Mucosa of descending colon (tissue), 3 donors: Measurements from ENCODE around the gene PMPCA. TPM values are rescaled to one million over a fixed set of nuclear protein-coding genes. Genes with fewer than 3 reads are reported as not detected.

Experiments
- ATAC-seq: fragments of 200-7000 bp; cut with Tn5 transposase; one replicate; pipeline ENCODE4 v1.9.1; 2020; ENCODE audit warnings: mild to moderate bottlenecking, moderate library complexity
- DNase-seq, 3 donors: peaks; one replicate each; pipeline ENCODE4 v3.0.0-alpha.2; 2020
- H3K36me3 ChIP-seq: fragments of 200-600 bp; one replicate; pipeline ENCODE4 v1.8.0; 2021; ENCODE audit warnings: low read depth, mild to moderate bottlenecking
- H3K4me1 ChIP-seq: fragments of 200-600 bp; one replicate; pipeline ENCODE4 v1.8.0; 2021; ENCODE audit warnings: low read depth, mild to moderate bottlenecking
- H3K4me3 ChIP-seq: fragments of 200-600 bp; one replicate; pipeline ENCODE4 v1.8.0; 2021; ENCODE audit warnings: mild to moderate bottlenecking
- H3K9me3 ChIP-seq: fragments of 200-600 bp; one replicate; pipeline ENCODE4 v1.8.0; 2021; ENCODE audit warnings: mild to moderate bottlenecking
- intact Hi-C, 2 donors: fragments of 100-400 bp; cut with DNase I in 1 of 2; cut with micrococcal nuclease in 1 of 2; formaldehyde crosslinking; loops; one replicate each; pipeline versions ENCODE4 v1.11.0 to v1.11.1; 2022; cut with DNase I, micrococcal nuclease
- total RNA-seq, 3 donors: library from RNA; stranded (reverse); fragmentation: NEBNext Ultra II Directional in 2 of 3; extraction: Animal tissue kit (Norgen Biotek cat#: 25700) in 2 of 3; gene quantifications; one replicate each; pipeline versions ENCODE4 v1.2.1 to v1.2.4, GENCODE V29; 2021 to 2023
- TF ChIP-seq, protein P1 (sequence below): fragments of 200-600 bp; IDR thresholded peaks from one replicate; pipeline ENCODE4 v1.8.0; 2022; ENCODE audit warnings: antibody characterized with exemption, mild to moderate bottlenecking
- donor health status: DM: no; HTN: no; CAD: no; lungs with moderate emphysema.
- donor health status: DM: no; HTN: no; CAD: no.
- donor health status: DM: no; HTN: yes; CAD: no.

PMPCA gene
- total RNA-seq, 3 donors from 2014 or later, result 42.1 to 50.7 (median 45.1) TPM

DNA sequence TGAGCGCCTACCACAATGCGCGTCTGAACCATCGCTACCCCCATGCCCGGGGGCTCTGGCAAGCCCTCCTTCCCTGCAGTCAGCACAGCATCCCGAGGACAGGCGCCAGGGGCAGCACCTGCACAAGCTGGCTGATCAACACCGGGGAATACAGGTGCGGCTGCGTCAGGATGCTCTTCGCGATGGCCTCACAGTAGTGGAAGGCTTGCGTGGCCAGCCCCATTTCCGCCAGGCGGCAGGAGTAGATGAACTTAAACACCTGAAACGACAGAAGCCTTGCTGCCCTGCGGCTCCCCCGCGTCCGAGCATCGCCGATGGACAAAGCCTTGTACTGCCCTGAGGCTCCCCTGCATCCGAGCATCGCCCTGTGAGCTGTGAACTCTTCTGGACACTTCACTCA, 46.9 kb downstream of the PMPCA start:
- DNase-seq (no peak), ATAC-seq (no peak)
- TF ChIP-seq, protein P1, sequence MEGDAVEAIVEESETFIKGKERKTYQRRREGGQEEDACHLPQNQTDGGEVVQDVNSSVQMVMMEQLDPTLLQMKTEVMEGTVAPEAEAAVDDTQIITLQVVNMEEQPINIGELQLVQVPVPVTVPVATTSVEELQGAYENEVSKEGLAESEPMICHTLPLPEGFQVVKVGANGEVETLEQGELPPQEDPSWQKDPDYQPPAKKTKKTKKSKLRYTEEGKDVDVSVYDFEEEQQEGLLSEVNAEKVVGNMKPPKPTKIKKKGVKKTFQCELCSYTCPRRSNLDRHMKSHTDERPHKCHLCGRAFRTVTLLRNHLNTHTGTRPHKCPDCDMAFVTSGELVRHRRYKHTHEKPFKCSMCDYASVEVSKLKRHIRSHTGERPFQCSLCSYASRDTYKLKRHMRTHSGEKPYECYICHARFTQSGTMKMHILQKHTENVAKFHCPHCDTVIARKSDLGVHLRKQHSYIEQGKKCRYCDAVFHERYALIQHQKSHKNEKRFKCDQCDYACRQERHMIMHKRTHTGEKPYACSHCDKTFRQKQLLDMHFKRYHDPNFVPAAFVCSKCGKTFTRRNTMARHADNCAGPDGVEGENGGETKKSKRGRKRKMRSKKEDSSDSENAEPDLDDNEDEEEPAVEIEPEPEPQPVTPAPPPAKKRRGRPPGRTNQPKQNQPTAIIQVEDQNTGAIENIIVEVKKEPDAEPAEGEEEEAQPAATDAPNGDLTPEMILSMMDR, result no peak
- Histone ChIP-seq H3K4me1 (no peaks in the 10 kb centered on the region), H3K36me3 (peaks cover 20% of the 10 kb centered on the region), H3K9me3 (no peaks in the 10 kb centered on the region), H3K4me3 (no peak overlapping the region)
- intact Hi-C loops, result no loop called here

DNA sequence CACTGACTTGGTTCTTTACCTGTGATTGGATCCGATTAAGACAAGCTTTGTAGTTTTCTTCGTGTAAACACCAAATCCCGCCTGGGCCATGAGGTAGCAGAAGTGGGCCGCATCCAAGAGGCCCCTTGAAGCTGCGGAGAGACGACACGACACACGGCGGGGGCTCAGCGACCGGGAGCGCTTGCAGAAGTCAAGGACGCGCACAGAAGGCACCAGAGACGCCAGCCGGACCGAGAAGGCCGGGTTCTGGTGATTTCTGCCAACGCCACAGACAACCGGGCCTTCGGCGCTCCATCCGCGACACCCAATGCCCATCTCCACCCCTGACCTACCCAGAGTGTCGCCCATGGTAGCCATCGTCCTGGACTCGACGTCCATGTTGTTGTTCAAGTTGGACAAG, 49.0 kb downstream of the PMPCA start:
- TF ChIP-seq, protein P1, result no peak
- no peak for ATAC-seq

GRCh38 chr9:136460772-136461325, 50.4 kb downstream of the PMPCA start:
- no peak for ATAC-seq
- no peak overlapping the region for H3K4me3 ChIP-seq
- H3K9me3 ChIP-seq, result no peaks in the 10 kb centered on the region
- no peak for DNase-seq
- H3K4me1 ChIP-seq, result no peaks in the 10 kb centered on the region
- intact Hi-C loops, result no loop called here
- H3K36me3 ChIP-seq, result peaks cover 22% of the 10 kb centered on the region
- TF ChIP-seq, protein P1, result no peak

More for the DNA sequence above, 49.0 kb downstream of the PMPCA start:
- DNase-seq, result no peak
- H3K9me3 ChIP-seq, result no peaks in the 10 kb centered on the region
- intact Hi-C loops, result no loop called here
- no peak overlapping the region for H3K4me3 ChIP-seq
- no peaks in the 10 kb centered on the region for H3K4me1 ChIP-seq
- H3K36me3 ChIP-seq, result peaks cover 26% of the 10 kb centered on the region

DNA sequence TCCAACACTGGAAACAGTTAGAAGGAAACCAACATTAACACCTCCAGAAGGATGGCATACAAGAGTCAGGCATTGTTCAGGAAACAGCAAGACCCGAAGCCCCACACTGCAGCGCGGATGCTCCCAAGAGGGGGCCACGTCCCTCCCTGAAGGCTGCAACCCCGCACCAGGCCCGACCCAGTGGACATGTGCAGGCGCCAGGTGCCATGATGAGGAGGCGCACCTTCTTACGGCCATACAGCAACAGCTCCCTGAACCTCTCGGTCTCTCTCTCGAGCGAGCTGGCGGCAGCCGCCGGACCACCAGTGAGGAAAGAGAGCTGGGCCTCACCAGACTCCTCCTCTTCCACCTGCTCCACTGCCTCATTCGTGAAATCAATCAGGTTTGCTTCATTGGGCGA, 52.2 kb downstream of the PMPCA start:
- intact Hi-C loops, result no loop called here
- ATAC-seq, result no peak

DNA sequence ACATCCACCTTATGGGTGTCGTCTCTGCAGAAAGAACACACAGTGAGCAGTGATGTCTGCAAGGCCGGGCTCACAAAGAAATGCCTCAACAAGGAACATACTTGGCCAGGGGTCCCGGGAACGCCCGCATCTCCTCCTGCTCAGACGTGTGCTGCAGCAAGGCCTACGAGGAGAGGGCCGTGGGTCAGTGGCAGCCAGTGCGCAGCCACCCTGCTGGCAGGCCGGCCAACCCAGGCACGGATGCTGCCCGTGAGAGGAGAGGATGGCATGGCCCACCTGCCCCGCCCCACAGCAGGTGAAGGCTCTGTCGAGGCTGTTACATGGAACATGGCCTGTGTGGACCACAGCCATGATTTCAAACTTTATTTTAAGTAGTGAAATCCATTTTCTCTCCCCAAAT, 53.1 kb downstream of the PMPCA start:
- Histone ChIP-seq H3K9me3 (no peaks in the 10 kb centered on the region), H3K4me1 (no peaks in the 10 kb centered on the region), H3K36me3 (peaks cover 23% of the 10 kb centered on the region), H3K4me3 (no peak overlapping the region)
- DNase-seq, result no peak
- no peak for ATAC-seq
- TF ChIP-seq, protein P1, result no peak
- intact Hi-C loops, result no loop called here

More for the DNA sequence above, 52.2 kb downstream of the PMPCA start:
- Histone ChIP-seq H3K4me3 (no peak overlapping the region), H3K36me3 (peaks cover 25% of the 10 kb centered on the region), H3K9me3 (no peaks in the 10 kb centered on the region), H3K4me1 (no peaks in the 10 kb centered on the region)
- DNase-seq, result no peak
- TF ChIP-seq, protein P1, result no peak

GRCh38 chr9:136464241-136464640, 53.8 kb downstream of the PMPCA start:
- peaks cover 16% of the 10 kb centered on the region for H3K36me3 ChIP-seq
- no peaks in the 10 kb centered on the region for H3K4me1 ChIP-seq
- no peaks in the 10 kb centered on the region for H3K9me3 ChIP-seq
- no peak for ATAC-seq
- H3K4me3 ChIP-seq, result no peak overlapping the region
- TF ChIP-seq, protein P1, result no peak
- intact Hi-C loops, result no loop called here
- no peak for DNase-seq
